B cell (primary cell): ENCODE data around the gene TRMT10B. TPM values are rescaled to one million over a fixed set of nuclear protein-coding genes. Genes with fewer than 3 reads are reported as not detected.

Source experiments
- ATAC-seq: fragments of 200-7000 bp; cut with Tn5 transposase; one replicate; pipeline ENCODE4 v1.10.0; 2021; ENCODE audit warnings: low read depth, mild to moderate bottlenecking, moderate number of reproducible peaks, moderate library complexity
- CTCF ChIA-PET: fragments of 350-600 bp; sonication (Branson Sonifier 250); formaldehyde crosslinking; loops from one replicate; lab custom pipeline; 2021; ENCODE audit warnings: antibody characterized with exemption, inconsistent platforms; lab: Charles Lee
- POLR2A ChIA-PET: fragments of 350-600 bp; sonication (Branson Sonifier 250); formaldehyde crosslinking; loops from one replicate; lab custom pipeline; 2021; ENCODE audit warnings: antibody characterized with exemption; lab: Charles Lee
- DNase-seq: peaks from one replicate; pipeline ENCODE4 v3.0.0; 2013
- H2AFZ ChIP-seq: 2 replicates; pipeline ENCODE4 v1.6.1; 2012; ENCODE audit warnings: mild to moderate bottlenecking, low read depth, low read length; ENCODE audit not compliant: insufficient read depth, poor library complexity, severe bottlenecking
- H3K27ac ChIP-seq, 2 donors: 1 replicate in 1 of 2; 2 replicates in 1 of 2; pipeline ENCODE4 v1.5.1; 2012 to 2013; ENCODE audit warnings: low read length in 2 of 2, mild to moderate bottlenecking in 2 of 2, moderate library complexity in 1 of 2
- H3K27me3 ChIP-seq, 4 experiments: fragments of 200-600 bp in 1 of 4; sonication (generic) in 1 of 4; replicated peaks in 1 of 4; 1 replicate in 2 of 4; 2 replicates in 2 of 4; pipeline versions ENCODE4 v1.6.1 to v1.7.0; 2013 to 2016; ENCODE audit warnings: low read length in 3 of 4, mild to moderate bottlenecking in 2 of 4, mixed read lengths in 1 of 4, moderate library complexity in 1 of 4; ENCODE audit not compliant: insufficient read depth in 4 of 4, control insufficient read depth in 3 of 4; ENCODE audit errors: control extremely low read depth in 1 of 4
- H3K36me3 ChIP-seq, 2 experiments: replicated peaks in 1 of 2; 1 replicate in 1 of 2; 2 replicates in 1 of 2; pipeline versions ENCODE4 v1.6.1 to v1.7.1; 2013; ENCODE audit warnings: low read length in 1 of 2; ENCODE audit not compliant: insufficient read depth in 2 of 2, control insufficient read depth in 1 of 2; ENCODE audit errors: control extremely low read depth in 1 of 2, extremely low read depth in 1 of 2
- H3K4me1 ChIP-seq, 2 donors: fragments of 200-600 bp in 1 of 2; sonication (generic) in 1 of 2; 1 replicate in 1 of 2; 2 replicates in 1 of 2; pipeline versions ENCODE4 v1.5.1 to v1.6.1; 2013 to 2017; ENCODE audit warnings: low read length in 2 of 2; ENCODE audit not compliant: control insufficient read depth in 2 of 2, insufficient read depth in 2 of 2
- H3K4me2 ChIP-seq: replicated peaks from 2 replicates; pipeline ENCODE3; 2012; ENCODE audit warnings: mild to moderate bottlenecking, low read depth, low read length; ENCODE audit not compliant: poor library complexity, severe bottlenecking
- H3K4me3 ChIP-seq, 5 experiments: fragments of 200-600 bp in 1 of 5; sonication (generic) in 1 of 5; 1 replicate in 3 of 5; 2 replicates in 2 of 5; pipeline versions ENCODE4 v1.5.1 to v1.7.0; 2011 to 2016; ENCODE audit warnings: low read length in 4 of 5, mild to moderate bottlenecking in 4 of 5, low read depth in 2 of 5, control low read depth in 1 of 5, moderate library complexity in 1 of 5; ENCODE audit not compliant: insufficient read depth in 1 of 5; ENCODE audit errors: control extremely low read depth in 1 of 5, extremely low read depth in 1 of 5
- H3K79me2 ChIP-seq: fragments of 200-600 bp; sonication (generic); one replicate; pipeline ENCODE4 v1.6.0; 2016; ENCODE audit warnings: low read length; ENCODE audit not compliant: control insufficient read depth, insufficient read depth
- H3K9ac ChIP-seq: fragments of 200-600 bp; sonication (generic); 2 replicates; pipeline ENCODE4 v1.6.1; 2017; ENCODE audit warnings: mild to moderate bottlenecking, low read length, moderate library complexity
- H3K9me3 ChIP-seq, 3 donors: one replicate each; pipeline versions ENCODE4 v1.6.1 to v1.7.1; 2013; ENCODE audit warnings: low read length in 2 of 3; ENCODE audit not compliant: control insufficient read depth in 2 of 3, insufficient read depth in 1 of 3; ENCODE audit errors: control extremely low read depth in 1 of 3
- H4K20me1 ChIP-seq: 2 replicates; pipeline ENCODE4 v1.6.0; 2012; ENCODE audit warnings: mild to moderate bottlenecking, low read length; ENCODE audit not compliant: insufficient read depth, control insufficient read depth, poor library complexity, severe bottlenecking
- H3K27ac Mint-ChIP-seq: one replicate; pipeline ENCODE4 v1.8.0; 2021; ENCODE audit warnings: mixed read lengths
- H3K27me3 Mint-ChIP-seq: one replicate; pipeline ENCODE4 v1.8.0; 2021; ENCODE audit warnings: mixed read lengths
- H3K4me1 Mint-ChIP-seq: one replicate; pipeline ENCODE4 v1.8.0; 2021; ENCODE audit warnings: mixed read lengths
- H3K4me3 Mint-ChIP-seq: one replicate; pipeline ENCODE4 v1.8.0; 2021; ENCODE audit warnings: mixed read lengths
- H3K9me3 Mint-ChIP-seq: one replicate; pipeline ENCODE4 v1.8.0; 2022; ENCODE audit warnings: mixed read lengths; ENCODE audit not compliant: insufficient read depth
- EZH2 ChIP-seq: IDR thresholded peaks from 2 replicates; pipeline ENCODE4 v1.6.1; 2012; ENCODE audit warnings: borderline replicate concordance, low read depth, mild to moderate bottlenecking, moderate library complexity, low read length; ENCODE audit not compliant: insufficient read depth, poor library complexity, severe bottlenecking
- WGBS: methylation state at CpG from one replicate; pipeline ENCODE4 v1.1.5; 2013; ENCODE audit warnings: missing lambda C conversion rate; ENCODE audit not compliant: insufficient coverage; 5-methylcytosine and 5-hydroxymethylcytosine counted together
- intact Hi-C: fragments of 100-400 bp; cut with micrococcal nuclease; formaldehyde crosslinking; loops from one replicate; pipeline ENCODE4 v1.10.0; 2022
- polyA plus RNA-seq: library from polyadenylated mRNA; depleted of rRNA; stranded (reverse); fragments of >200 nt; gene quantifications from 2 replicates; pipeline ENCODE4 v1.2.3, GENCODE V29; 2012
- total RNA-seq, 2 donors: library from RNA; stranded (reverse); fragments of 120-200 nt in 1 of 2; gene quantifications; 1 replicate in 1 of 2; 2 replicates in 1 of 2; pipeline versions ENCODE4 v1.2.3 to v1.2.4, GENCODE V29; 2013 to 2022
- TF ChIP-seq, protein P1 (sequence below): fragments of 200-600 bp; IDR thresholded peaks from one replicate; pipeline ENCODE4 v1.8.0; 2022; ENCODE audit warnings: antibody characterized with exemption, mild to moderate bottlenecking

The TRMT10B gene
- total and polyA plus RNA-seq, 2 donors (not counting 1 experiment from before 2014, with no cell fraction given) = 18.1 to 27.8 TPM

DNA sequence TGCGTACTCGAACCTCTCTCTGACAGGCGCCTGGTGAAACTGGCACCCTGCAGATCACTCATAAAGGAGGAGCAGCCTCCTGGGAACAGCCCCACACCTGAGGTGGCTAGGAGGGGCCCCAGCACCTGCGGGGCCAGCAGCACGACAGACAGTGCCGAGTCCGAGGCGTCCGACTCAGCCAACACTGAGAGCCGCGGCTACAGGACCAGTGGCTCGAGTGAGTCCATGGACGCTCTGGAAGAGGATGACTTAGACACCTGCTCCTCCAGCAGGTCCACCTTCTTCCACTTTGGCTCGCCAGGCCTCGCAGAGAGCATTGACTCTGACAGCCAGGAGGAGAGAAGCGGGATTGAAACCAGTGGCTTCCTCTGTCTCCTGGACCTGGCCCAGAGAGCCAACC, 13.5 kb upstream of the TRMT10B start:
- Histone ChIP-seq H3K9me3 (no peaks in the 10 kb centered on the region), H3K9ac (no peak overlapping the region), H3K79me2 (no peaks in the 10 kb centered on the region), H3K27ac (no peak overlapping the region), H3K27me3 (peaks cover 0 to 5% (median 0%) of the 10 kb centered on the region in 4 experiments), H3K4me1 (no peaks in the 10 kb centered on the region), H3K4me2 (no peak overlapping the region), H3K36me3 (no peaks in the 10 kb centered on the region), H2AFZ (no peak overlapping the region), H4K20me1 (no peaks in the 10 kb centered on the region), H3K4me3 (no peak overlapping the region)
- WGBS = 96% methylated on average over 16 of the region's 16 CpGs
- Mint-ChIP-seq H3K27me3 (peaks cover 4% of the 10 kb centered on the region), H3K4me3 (no peak overlapping the region), H3K9me3 (no peaks in the 10 kb centered on the region), H3K27ac (no peak overlapping the region), H3K4me1 (no peaks in the 10 kb centered on the region)
- CTCF ChIA-PET = no interaction called here
- TF ChIP-seq, protein P1, sequence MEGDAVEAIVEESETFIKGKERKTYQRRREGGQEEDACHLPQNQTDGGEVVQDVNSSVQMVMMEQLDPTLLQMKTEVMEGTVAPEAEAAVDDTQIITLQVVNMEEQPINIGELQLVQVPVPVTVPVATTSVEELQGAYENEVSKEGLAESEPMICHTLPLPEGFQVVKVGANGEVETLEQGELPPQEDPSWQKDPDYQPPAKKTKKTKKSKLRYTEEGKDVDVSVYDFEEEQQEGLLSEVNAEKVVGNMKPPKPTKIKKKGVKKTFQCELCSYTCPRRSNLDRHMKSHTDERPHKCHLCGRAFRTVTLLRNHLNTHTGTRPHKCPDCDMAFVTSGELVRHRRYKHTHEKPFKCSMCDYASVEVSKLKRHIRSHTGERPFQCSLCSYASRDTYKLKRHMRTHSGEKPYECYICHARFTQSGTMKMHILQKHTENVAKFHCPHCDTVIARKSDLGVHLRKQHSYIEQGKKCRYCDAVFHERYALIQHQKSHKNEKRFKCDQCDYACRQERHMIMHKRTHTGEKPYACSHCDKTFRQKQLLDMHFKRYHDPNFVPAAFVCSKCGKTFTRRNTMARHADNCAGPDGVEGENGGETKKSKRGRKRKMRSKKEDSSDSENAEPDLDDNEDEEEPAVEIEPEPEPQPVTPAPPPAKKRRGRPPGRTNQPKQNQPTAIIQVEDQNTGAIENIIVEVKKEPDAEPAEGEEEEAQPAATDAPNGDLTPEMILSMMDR = no peak
- TF ChIP-seq EZH2 = no peak
- intact Hi-C loops = loop anchor here (10.0 kb wide), 1 partner anchor 85 kb away; the partner anchor contains the start of gene FRMPD1
- no peak for ATAC-seq
- POLR2A ChIA-PET = no interaction called here
- DNase-seq = no peak

DNA sequence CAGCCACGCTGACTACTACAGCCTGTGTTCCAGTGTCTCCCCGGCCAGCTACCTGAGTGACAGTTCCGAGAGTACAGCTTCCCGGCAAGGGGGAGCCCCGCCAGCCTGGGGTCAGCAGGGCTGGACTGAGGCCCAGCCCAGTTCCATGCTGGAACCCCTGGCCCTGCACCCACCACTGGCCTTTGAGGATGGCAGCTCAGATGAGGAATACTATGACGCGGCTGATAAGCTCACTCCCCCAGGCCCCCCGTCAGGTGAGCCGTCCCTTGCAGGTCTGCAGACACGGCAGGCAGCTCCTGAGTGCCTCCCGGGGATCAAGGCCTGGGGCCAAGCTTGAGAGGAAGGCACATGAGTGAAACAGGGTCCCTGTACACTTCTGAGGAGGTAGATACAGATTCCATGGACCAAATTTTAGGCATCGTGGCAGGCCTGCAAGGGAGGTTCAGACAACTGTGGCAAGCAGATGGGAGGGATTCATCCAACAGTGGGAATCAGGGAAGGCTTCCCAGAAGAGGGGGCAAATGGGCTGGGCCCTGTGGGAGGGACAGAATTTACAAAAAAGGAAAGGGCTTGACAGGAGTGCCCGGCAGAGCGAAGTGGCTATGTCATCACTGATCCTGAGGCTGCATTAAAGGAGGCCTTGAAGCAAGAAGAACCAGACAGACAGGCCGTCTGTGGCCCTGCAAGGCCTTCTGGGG, 12.8 kb upstream of the TRMT10B start:
- Histone ChIP-seq H3K4me2 (no peak overlapping the region), H3K4me3 (no peak overlapping the region), H3K4me1 (no peaks in the 10 kb centered on the region), H2AFZ (no peak overlapping the region), H3K27me3 (peaks cover 0 to 5% (median 0%) of the 10 kb centered on the region in 4 experiments), H3K9ac (no peak overlapping the region), H3K36me3 (no peaks in the 10 kb centered on the region), H4K20me1 (no peaks in the 10 kb centered on the region), H3K9me3 (no peaks in the 10 kb centered on the region), H3K79me2 (no peaks in the 10 kb centered on the region), H3K27ac (no peak overlapping the region)
- WGBS = 90% methylated on average over 14 of the region's 15 CpGs
- intact Hi-C loops = loop anchor here (10.0 kb wide), 1 partner anchor 86 kb away; the partner anchor contains the start of gene FRMPD1
- ChIA-PET POLR2A (no interaction called here), CTCF (interaction anchor here (0.5 kb wide), 1 partner anchor 1161 kb away, joined by 6 read pairs; no protein-coding TSS in a partner anchor)
- Mint-ChIP-seq H3K4me3 (no peak overlapping the region), H3K4me1 (no peaks in the 10 kb centered on the region), H3K9me3 (no peaks in the 10 kb centered on the region), H3K27me3 (peaks cover 4% of the 10 kb centered on the region), H3K27ac (no peak overlapping the region)
- DNase-seq (no peak), ATAC-seq (no peak)
- TF ChIP-seq EZH2 = no peak
- TF ChIP-seq, protein P1 = no peak
